PC-9 (cell line): ENCODE data around the gene TDRD7.
"Not testable (repeated sequence)": the region's sequence is repeated elsewhere in the genome, so short reads cannot be mapped to it uniquely, and the experiment has no call there.

Source experiments
- CTCF ChIP-seq: fragments of 200-600 bp; sonication (generic); conservative IDR thresholded peaks from 2 replicates; pipeline ENCODE4 v1.6.1; 2017; ENCODE audit warnings: mixed run types, antibody characterized with exemption, mild to moderate bottlenecking, moderate library complexity
- EZH2 ChIP-seq: fragments of 200-600 bp; sonication (generic); IDR thresholded peaks from 2 replicates; pipeline ENCODE4 v1.8.0; 2017; ENCODE audit warnings: antibody characterized with exemption, low read depth

DNA sequence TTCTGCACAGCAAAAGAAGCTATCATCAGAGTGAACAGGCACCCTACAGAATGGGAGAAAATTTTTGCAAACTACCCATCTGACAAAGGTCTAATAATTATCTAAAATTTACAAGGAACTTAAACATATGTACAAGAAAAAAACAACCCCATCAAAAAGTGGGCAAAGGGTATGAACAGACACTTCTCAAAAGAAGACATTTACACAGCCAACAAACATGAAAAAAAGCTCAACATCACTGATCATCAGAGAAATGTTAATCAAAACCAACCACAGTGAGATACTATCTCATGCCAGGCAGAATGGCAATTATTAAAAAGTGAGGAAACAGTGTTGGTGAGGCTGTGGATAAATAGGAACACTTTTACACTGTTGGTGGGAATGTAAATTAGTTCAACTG, 44.9 kb downstream of the TDRD7 start:
- TF ChIP-seq EZH2, CTCF: not testable (repeated sequence)
